NCI-H2081 treated with DMSO at 0.1 percent for 48 hours (cell line): Measurements from ENCODE around the gene TASOR2.

ENCODE experiments used
- DNase-seq: peaks from one replicate; lab custom pipeline; 2025; lab: John Stamatoyannopoulos, UW

TASOR2 gene

GRCh38 chr10:5683065-5683464, 1.6 kb upstream of the TASOR2 start:
- no peak for DNase-seq

GRCh38 chr10:5684971-5685763, 529 bp downstream of the TASOR2 start:
- DNase-seq, result no peak

GRCh38 chr10:5685764-5686240, 1.2 kb downstream of the TASOR2 start:
- no peak for DNase-seq

GRCh38 chr10:5688587-5688986, 3.9 kb downstream of the TASOR2 start:
- DNase-seq, result no peak

- DNase-seq, result no peak
Observed at GRCh38 chr10:5691786-5692185, 7.1 kb downstream of the TASOR2 start.

GRCh38 chr10:5692461-5693358, 8.1 kb downstream of the TASOR2 start:
- DNase-seq, result no peak

GRCh38 chr10:5694573-5694972, 9.9 kb downstream of the TASOR2 start:
- no peak for DNase-seq

- DNase-seq, result no peak
Observed at GRCh38 chr10:5697342-5697741, 12.7 kb downstream of the TASOR2 start.

GRCh38 chr10:5698062-5698461, 13.4 kb downstream of the TASOR2 start:
- no peak for DNase-seq

GRCh38 chr10:5708356-5708755, 23.7 kb downstream of the TASOR2 start:
- no peak for DNase-seq

GRCh38 chr10:5709865-5710264, 25.2 kb downstream of the TASOR2 start:
- DNase-seq, result no peak

GRCh38 chr10:5710859-5711258, 26.2 kb downstream of the TASOR2 start:
- DNase-seq, result no peak

- no peak for DNase-seq
Observed at GRCh38 chr10:5711642-5712041, 27.0 kb downstream of the TASOR2 start.

- DNase-seq, result no peak
Observed at GRCh38 chr10:5719546-5719945, 34.9 kb downstream of the TASOR2 start.

- DNase-seq, result no peak
Observed at GRCh38 chr10:5720182-5720581, 35.5 kb downstream of the TASOR2 start.

- DNase-seq, result no peak
Observed at GRCh38 chr10:5723692-5724091, 39.1 kb downstream of the TASOR2 start.

GRCh38 chr10:5730766-5731165, 46.1 kb downstream of the TASOR2 start:
- no peak for DNase-seq

GRCh38 chr10:5731559-5731958, 46.9 kb downstream of the TASOR2 start:
- no peak for DNase-seq

- DNase-seq, result no peak
Observed at GRCh38 chr10:5732141-5732540, 47.5 kb downstream of the TASOR2 start.
